Measurements from ENCODE around the gene TMEM120B. TPM values are rescaled to one million over a fixed set of nuclear protein-coding genes. Genes with fewer than 3 reads are reported as not detected.

TMEM120B gene
- total and polyA plus RNA-seq, 9 donors: 10.2 to 28.1 (median 16.3) TPM

GRCh38 chr12:121814429-121815119 lies 102.0 kb downstream of the TMEM120B start:
- Histone ChIP-seq H3K4me3 (ENCODE audit: low read length) (no peak overlapping the region), H3K27me3 (ENCODE audit: control insufficient read depth, insufficient read depth, low read length) (no peaks in the 10 kb centered on the region), H3K27ac (ENCODE audit: low read length) (no peak overlapping the region), H3K4me1 (ENCODE audit: control insufficient read depth, insufficient read depth, low read length) (peaks cover 33% of the 10 kb centered on the region), H3K9me3 (replicated peaks; ENCODE audit: control insufficient read depth, low read depth, low read length) (no peaks in the 10 kb centered on the region), H3K36me3 (ENCODE audit: control insufficient read depth, insufficient read depth, low read length) (peaks cover 73% of the 10 kb centered on the region)
- no peak for DNase-seq
- WGBS (ENCODE audit: insufficient coverage): 87% methylated on average over 28 of the region's 31 CpGs

GRCh38 chr12:121815263-121815662 lies 102.7 kb downstream of the TMEM120B start:
- Histone ChIP-seq H3K9me3 (replicated peaks; ENCODE audit: control insufficient read depth, low read depth, low read length) (no peaks in the 10 kb centered on the region), H3K4me1 (ENCODE audit: control insufficient read depth, insufficient read depth, low read length) (peaks cover 32% of the 10 kb centered on the region), H3K27ac (ENCODE audit: low read length) (no peak overlapping the region), H3K36me3 (ENCODE audit: control insufficient read depth, insufficient read depth, low read length) (peaks cover 73% of the 10 kb centered on the region), H3K4me3 (ENCODE audit: low read length) (no peak overlapping the region), H3K27me3 (ENCODE audit: control insufficient read depth, insufficient read depth, low read length) (no peaks in the 10 kb centered on the region)
- 80% methylated on average over 6 of the region's 8 CpGs for WGBS (ENCODE audit: insufficient coverage)
- DNase-seq: no peak

GRCh38 chr12:121816925-121817647 lies 104.5 kb downstream of the TMEM120B start:
- Histone ChIP-seq H3K36me3 (ENCODE audit: control insufficient read depth, insufficient read depth, low read length) (peaks cover 77% of the 10 kb centered on the region), H3K4me1 (ENCODE audit: control insufficient read depth, insufficient read depth, low read length) (peaks cover 15% of the 10 kb centered on the region), H3K27me3 (ENCODE audit: control insufficient read depth, insufficient read depth, low read length) (no peaks in the 10 kb centered on the region), H3K4me3 (ENCODE audit: low read length) (no peak overlapping the region), H3K9me3 (replicated peaks; ENCODE audit: control insufficient read depth, low read depth, low read length) (no peaks in the 10 kb centered on the region), H3K27ac (ENCODE audit: low read length) (no peak overlapping the region)
- DNase-seq: no peak
- WGBS (ENCODE audit: insufficient coverage): 97% methylated on average over 21 of the region's 47 CpGs

- Histone ChIP-seq H3K27me3 (ENCODE audit: control insufficient read depth, insufficient read depth, low read length) (no peaks in the 10 kb centered on the region), H3K4me1 (ENCODE audit: control insufficient read depth, insufficient read depth, low read length) (peaks cover 9% of the 10 kb centered on the region), H3K4me3 (ENCODE audit: low read length) (no peak overlapping the region), H3K27ac (ENCODE audit: low read length) (no peak overlapping the region), H3K9me3 (replicated peaks; ENCODE audit: control insufficient read depth, low read depth, low read length) (no peaks in the 10 kb centered on the region), H3K36me3 (ENCODE audit: control insufficient read depth, insufficient read depth, low read length) (peaks cover 83% of the 10 kb centered on the region)
- WGBS (ENCODE audit: insufficient coverage): 87% methylated on average over 11 of the region's 18 CpGs
- DNase-seq: no peak
Observed at GRCh38 chr12:121817648-121818043, 105.1 kb downstream of the TMEM120B start.

- 89% methylated on average over 19 of the region's 22 CpGs for WGBS (ENCODE audit: insufficient coverage)
Observed at GRCh38 chr12:121819212-121819949, 106.8 kb downstream of the TMEM120B start.

GRCh38 chr12:121820056-121820455 lies 107.5 kb downstream of the TMEM120B start:
- Histone ChIP-seq H3K36me3 (ENCODE audit: control insufficient read depth, insufficient read depth, low read length) (peaks cover 82% of the 10 kb centered on the region), H3K4me3 (ENCODE audit: low read length) (no peak overlapping the region), H3K4me1 (ENCODE audit: control insufficient read depth, insufficient read depth, low read length) (no peaks in the 10 kb centered on the region), H3K9me3 (replicated peaks; ENCODE audit: control insufficient read depth, low read depth, low read length) (no peaks in the 10 kb centered on the region), H3K27ac (ENCODE audit: low read length) (no peak overlapping the region), H3K27me3 (ENCODE audit: control insufficient read depth, insufficient read depth, low read length) (no peaks in the 10 kb centered on the region)
- no peak for DNase-seq
- WGBS (ENCODE audit: insufficient coverage): 91% methylated on average over 6 of the region's 7 CpGs

More at GRCh38 chr12:121819212-121819949, 106.8 kb downstream of the TMEM120B start:
- Histone ChIP-seq H3K27ac (ENCODE audit: low read length) (no peak overlapping the region), H3K9me3 (replicated peaks; ENCODE audit: control insufficient read depth, low read depth, low read length) (no peaks in the 10 kb centered on the region), H3K4me1 (ENCODE audit: control insufficient read depth, insufficient read depth, low read length) (no peaks in the 10 kb centered on the region), H3K36me3 (ENCODE audit: control insufficient read depth, insufficient read depth, low read length) (peaks cover 82% of the 10 kb centered on the region), H3K27me3 (ENCODE audit: control insufficient read depth, insufficient read depth, low read length) (no peaks in the 10 kb centered on the region), H3K4me3 (ENCODE audit: low read length) (no peak overlapping the region)
- DNase-seq: no peak

GRCh38 chr12:121822393-121823100 lies 110.0 kb downstream of the TMEM120B start:
- Histone ChIP-seq H3K4me1 (ENCODE audit: control insufficient read depth, insufficient read depth, low read length) (no peaks in the 10 kb centered on the region), H3K4me3 (ENCODE audit: low read length) (no peak overlapping the region), H3K27ac (ENCODE audit: low read length) (no peak overlapping the region), H3K36me3 (ENCODE audit: control insufficient read depth, insufficient read depth, low read length) (peaks cover 83% of the 10 kb centered on the region), H3K9me3 (replicated peaks; ENCODE audit: control insufficient read depth, low read depth, low read length) (no peaks in the 10 kb centered on the region), H3K27me3 (ENCODE audit: control insufficient read depth, insufficient read depth, low read length) (no peaks in the 10 kb centered on the region)
- DNase-seq: no peak
- WGBS (ENCODE audit: insufficient coverage): 88% methylated on average over 34 of the region's 39 CpGs

GRCh38 chr12:121823101-121823726 lies 110.7 kb downstream of the TMEM120B start:
- DNase-seq: no peak
- WGBS (ENCODE audit: insufficient coverage): 84% methylated on average over 29 of the region's 36 CpGs
- Histone ChIP-seq H3K36me3 (ENCODE audit: control insufficient read depth, insufficient read depth, low read length) (peaks cover 83% of the 10 kb centered on the region), H3K4me3 (ENCODE audit: low read length) (no peak overlapping the region), H3K9me3 (replicated peaks; ENCODE audit: control insufficient read depth, low read depth, low read length) (no peaks in the 10 kb centered on the region), H3K4me1 (ENCODE audit: control insufficient read depth, insufficient read depth, low read length) (no peaks in the 10 kb centered on the region), H3K27me3 (ENCODE audit: control insufficient read depth, insufficient read depth, low read length) (no peaks in the 10 kb centered on the region), H3K27ac (ENCODE audit: low read length) (no peak overlapping the region)

GRCh38 chr12:121823727-121824115 lies 111.2 kb downstream of the TMEM120B start:
- DNase-seq: no peak
- no peak overlapping the region for H3K27ac ChIP-seq (ENCODE audit: low read length)
- H3K27me3 ChIP-seq (ENCODE audit: control insufficient read depth, insufficient read depth, low read length): no peaks in the 10 kb centered on the region
- no peak overlapping the region for H3K4me3 ChIP-seq (ENCODE audit: low read length)
- H3K4me1 ChIP-seq (ENCODE audit: control insufficient read depth, insufficient read depth, low read length): no peaks in the 10 kb centered on the region
- H3K36me3 ChIP-seq (ENCODE audit: control insufficient read depth, insufficient read depth, low read length): peaks cover 88% of the 10 kb centered on the region
- no peaks in the 10 kb centered on the region for H3K9me3 ChIP-seq (replicated peaks; ENCODE audit: control insufficient read depth, low read depth, low read length)
- 90% methylated on average over 8 of the region's 12 CpGs for WGBS (ENCODE audit: insufficient coverage)

Measured in muscle of leg (tissue), 11 donors.